Psoas muscle (tissue), 8 donors: ENCODE data around the gene SANBR. TPM values are rescaled to one million over a fixed set of nuclear protein-coding genes. Genes with fewer than 3 reads are reported as not detected.

Source experiments
- ATAC-seq, 4 donors: fragments of 200-7000 bp; cut with Tn5 transposase; one replicate each; pipeline ENCODE4 v1.9.1; 2020; ENCODE audit warnings: moderate library complexity in 3 of 4, mild to moderate bottlenecking in 2 of 4
- DNase-seq, 2 donors: peaks; one replicate each; pipeline ENCODE4 v3.0.0-alpha.2; 2020
- H3K27ac ChIP-seq: fragments of 200-600 bp; one replicate; pipeline ENCODE4 v1.8.0; 2022
- H3K27me3 ChIP-seq, 3 donors: fragments of 200-600 bp in 1 of 3; one replicate each; pipeline versions ENCODE4 v1.6.1 to v1.8.0; 2013 to 2022; ENCODE audit warnings: low read length in 2 of 3, mild to moderate bottlenecking in 2 of 3, moderate library complexity in 1 of 3; ENCODE audit not compliant: insufficient read depth in 3 of 3
- H3K36me3 ChIP-seq, 2 donors: fragments of 200-600 bp in 1 of 2; one replicate each; pipeline versions ENCODE4 v1.6.1 to v1.8.0; 2013 to 2022; ENCODE audit warnings: low read depth in 1 of 2, mild to moderate bottlenecking in 1 of 2, moderate library complexity in 1 of 2; ENCODE audit not compliant: insufficient read depth in 1 of 2
- H3K4me1 ChIP-seq: fragments of 200-600 bp; one replicate; pipeline ENCODE4 v1.8.0; 2022
- H3K4me3 ChIP-seq: fragments of 200-600 bp; one replicate; pipeline ENCODE4 v1.8.0; 2022; ENCODE audit warnings: mild to moderate bottlenecking
- H3K9me3 ChIP-seq: fragments of 200-600 bp; one replicate; pipeline ENCODE4 v1.8.0; 2022
- WGBS, 3 donors: extraction: QIAGEN DNeasy Blood & Tissue Kit; methylation state at CpG; one replicate each; pipeline versions ENCODE4 v1.1.6 to v1.1.7; 2013; 5-methylcytosine and 5-hydroxymethylcytosine counted together
- intact Hi-C, 2 donors: fragments of 100-400 bp; cut with DNase I; formaldehyde crosslinking; loops; one replicate each; pipeline versions ENCODE4 v1.11.0 to v1.14.2; 2022
- polyA plus RNA-seq, 3 donors: library from polyadenylated mRNA; stranded (reverse); fragments of 200-250 nt; gene quantifications; one replicate each; pipeline ENCODE4 v1.2.3, GENCODE V29; 2013
- total RNA-seq, 4 donors: library from RNA; stranded (reverse); fragmentation: NEBNext Ultra II Directional in 2 of 4; extraction: Animal tissue kit (Norgen Biotek cat#: 25700) in 2 of 4; gene quantifications; one replicate each; pipeline versions ENCODE4 v1.2.1 to v1.2.4, GENCODE V29; 2021 to 2023
- TF ChIP-seq, protein P1 (sequence below): fragments of 200-600 bp; IDR thresholded peaks from one replicate; pipeline ENCODE4 v1.8.0; 2022; ENCODE audit warnings: antibody characterized with exemption
- donor health status: healthy with polysubstance abuse.
- donor health status: DM: no; HTN: no; CAD: no; lungs with moderate emphysema.
- donor health status: Bipolar disorder and iron deficiency.
- donor health status: healthy.
- donor health status: DM: yes; HTN: yes; CAD: no.
- donor health status: DM: no; HTN: no; CAD: no.
- donor health status: DM: no; HTN: no; CAD: no.
- donor health status: DM: yes; HTN: yes; CAD: no.

The SANBR gene
- total and polyA plus RNA-seq, 7 donors: 1.6 to 5.0 (median 2.3) TPM

DNA sequence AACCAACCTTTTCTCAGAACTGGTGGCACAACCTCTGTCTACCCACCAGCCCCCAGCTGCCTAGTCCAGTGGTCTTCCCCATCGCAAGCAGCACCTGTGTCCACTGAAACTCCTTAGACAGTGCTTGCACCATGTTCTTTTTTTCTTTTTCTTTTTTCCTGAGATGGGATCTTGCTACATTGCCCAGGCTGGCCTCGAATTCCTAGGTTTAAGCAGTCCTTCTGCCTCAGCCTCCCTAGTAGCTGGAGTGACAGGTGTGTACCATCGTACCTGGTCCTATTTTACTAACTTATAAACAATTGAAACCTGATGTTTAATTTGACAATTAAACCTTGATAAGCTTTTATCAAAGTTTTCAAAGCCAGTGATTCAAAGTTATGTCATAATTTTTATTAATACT lies 30.8 kb downstream of the SANBR start:
- no peaks in the 10 kb centered on the region for H3K27me3 ChIP-seq
- no peaks in the 10 kb centered on the region for H3K9me3 ChIP-seq
- TF ChIP-seq, protein P1, sequence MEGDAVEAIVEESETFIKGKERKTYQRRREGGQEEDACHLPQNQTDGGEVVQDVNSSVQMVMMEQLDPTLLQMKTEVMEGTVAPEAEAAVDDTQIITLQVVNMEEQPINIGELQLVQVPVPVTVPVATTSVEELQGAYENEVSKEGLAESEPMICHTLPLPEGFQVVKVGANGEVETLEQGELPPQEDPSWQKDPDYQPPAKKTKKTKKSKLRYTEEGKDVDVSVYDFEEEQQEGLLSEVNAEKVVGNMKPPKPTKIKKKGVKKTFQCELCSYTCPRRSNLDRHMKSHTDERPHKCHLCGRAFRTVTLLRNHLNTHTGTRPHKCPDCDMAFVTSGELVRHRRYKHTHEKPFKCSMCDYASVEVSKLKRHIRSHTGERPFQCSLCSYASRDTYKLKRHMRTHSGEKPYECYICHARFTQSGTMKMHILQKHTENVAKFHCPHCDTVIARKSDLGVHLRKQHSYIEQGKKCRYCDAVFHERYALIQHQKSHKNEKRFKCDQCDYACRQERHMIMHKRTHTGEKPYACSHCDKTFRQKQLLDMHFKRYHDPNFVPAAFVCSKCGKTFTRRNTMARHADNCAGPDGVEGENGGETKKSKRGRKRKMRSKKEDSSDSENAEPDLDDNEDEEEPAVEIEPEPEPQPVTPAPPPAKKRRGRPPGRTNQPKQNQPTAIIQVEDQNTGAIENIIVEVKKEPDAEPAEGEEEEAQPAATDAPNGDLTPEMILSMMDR: no peak
- DNase-seq (no peak), ATAC-seq (no peak)
- no peak overlapping the region for H3K4me3 ChIP-seq
- intact Hi-C loops: no loop called here
- no peaks in the 10 kb centered on the region for H3K4me1 ChIP-seq
- peaks cover 0 to 10% of the 10 kb centered on the region in 2 donors for H3K36me3 ChIP-seq
- no peak overlapping the region for H3K27ac ChIP-seq
- 96 to 97% (median 97%) methylated on average over 3 of the region's 3 CpGs for WGBS, 3 donors

DNA sequence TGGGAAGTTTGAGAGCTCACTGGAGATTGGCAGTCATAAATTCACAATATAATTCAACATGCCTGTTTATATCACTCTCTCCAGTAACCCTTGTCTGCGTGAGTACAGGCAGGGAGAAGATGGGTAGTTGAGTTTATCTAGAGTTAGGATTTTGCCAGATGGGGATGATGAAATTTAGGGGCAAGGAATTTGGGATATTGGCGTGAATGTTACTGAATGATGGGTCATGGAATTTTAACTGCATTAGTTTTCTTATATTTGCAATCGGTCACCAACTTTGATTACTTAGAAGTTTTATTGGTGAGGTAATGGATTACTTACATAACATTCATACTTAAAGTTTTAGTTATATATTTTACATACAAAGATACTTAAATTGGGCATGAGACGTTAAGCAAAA lies 35.1 kb downstream of the SANBR start:
- ATAC-seq: no peak

DNA sequence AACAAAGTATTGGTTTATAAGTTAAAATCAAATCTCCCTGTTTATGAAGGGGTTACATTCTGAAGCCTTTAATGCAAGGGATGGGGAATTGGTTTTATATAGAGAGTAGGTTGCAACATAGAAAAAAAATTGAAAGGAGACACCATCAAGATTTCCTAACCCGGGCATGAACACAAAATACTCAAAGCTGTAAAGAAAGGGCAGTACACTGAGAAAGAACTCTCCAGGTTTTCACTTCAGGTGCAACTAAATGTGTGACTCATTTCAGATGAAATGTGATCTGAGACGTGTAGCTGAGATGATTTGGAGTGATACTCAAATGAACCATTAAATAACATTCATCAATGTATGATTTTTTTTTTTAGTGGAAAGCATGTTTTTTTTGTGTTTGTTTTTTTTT lies 43.6 kb downstream of the SANBR start:
- H3K9me3 ChIP-seq: no peaks in the 10 kb centered on the region
- H3K27me3 ChIP-seq: no peaks in the 10 kb centered on the region
- peaks cover 3 to 56% of the 10 kb centered on the region in 2 donors for H3K36me3 ChIP-seq
- no peak overlapping the region for H3K27ac ChIP-seq
- H3K4me1 ChIP-seq: no peaks in the 10 kb centered on the region
- TF ChIP-seq, protein P1: no peak
- WGBS, 3 donors: 73 to 87% (median 81%) methylated on average over 2 of the region's 2 CpGs
- H3K4me3 ChIP-seq: no peak overlapping the region
- no peak for ATAC-seq
- DNase-seq: no peak
- intact Hi-C loops: no loop called here

More for the DNA sequence above, 35.1 kb downstream of the SANBR start:
- Histone ChIP-seq H3K9me3 (no peaks in the 10 kb centered on the region), H3K27ac (no peak overlapping the region), H3K4me3 (no peak overlapping the region), H3K27me3 (no peaks in the 10 kb centered on the region), H3K4me1 (no peaks in the 10 kb centered on the region), H3K36me3 (peaks cover 0 to 35% of the 10 kb centered on the region in 2 donors)
- 93 to 97% (median 96%) methylated on average over 4 of the region's 4 CpGs for WGBS, 3 donors
- TF ChIP-seq, protein P1: no peak
- intact Hi-C loops: no loop called here
- no peak for DNase-seq

DNA sequence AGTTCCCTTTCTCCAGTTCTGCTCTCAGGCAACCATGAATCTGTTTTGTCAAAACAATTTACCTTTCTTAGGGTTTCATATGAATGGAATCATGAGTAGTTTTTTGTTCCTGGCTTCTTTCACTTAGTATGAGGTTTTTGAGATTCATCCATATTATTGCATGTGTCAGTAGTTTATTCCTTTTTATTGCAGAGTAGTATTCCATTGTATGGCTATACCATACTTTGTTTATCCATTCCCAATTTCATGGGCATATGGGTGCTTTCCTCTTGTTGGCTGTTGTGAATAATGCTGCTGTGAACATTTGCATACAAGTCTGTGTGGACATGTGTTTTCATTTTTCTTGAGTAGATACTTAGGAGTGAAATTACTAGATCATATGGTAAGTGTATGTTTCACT lies 46.0 kb downstream of the SANBR start:
- Histone ChIP-seq H3K27ac (no peak overlapping the region), H3K9me3 (no peaks in the 10 kb centered on the region), H3K4me3 (no peak overlapping the region), H3K36me3 (peaks cover 3 to 56% of the 10 kb centered on the region in 2 donors), H3K4me1 (no peaks in the 10 kb centered on the region), H3K27me3 (no peaks in the 10 kb centered on the region)
- intact Hi-C loops: no loop called here
- ATAC-seq (no peak), DNase-seq (no peak)
- TF ChIP-seq, protein P1: no peak

DNA sequence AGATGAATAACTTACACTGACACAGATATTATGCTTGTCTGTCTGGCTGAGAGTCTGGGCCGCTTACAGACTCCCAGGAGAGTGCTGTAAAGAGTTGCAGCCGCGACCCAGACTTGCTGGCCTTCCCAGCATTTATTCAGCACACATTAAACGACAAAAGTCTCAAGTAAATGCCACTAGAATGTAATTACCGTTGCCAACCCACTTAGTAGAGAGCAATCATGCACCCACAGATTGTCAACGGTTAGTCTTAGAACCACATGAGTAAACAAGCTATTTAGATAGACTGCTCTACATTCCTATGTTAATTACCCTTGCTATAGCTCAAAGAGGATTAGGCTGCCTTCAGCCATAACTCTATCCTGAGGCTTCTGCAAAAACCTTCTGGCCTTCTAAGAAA lies 48.5 kb downstream of the SANBR start:
- intact Hi-C loops: no loop called here
- no peaks in the 10 kb centered on the region for H3K4me1 ChIP-seq
- DNase-seq: no peak
- H3K36me3 ChIP-seq: peaks cover 7 to 72% of the 10 kb centered on the region in 2 donors
- WGBS, 3 donors: 63 to 73% (median 69%) methylated on average over 6 of the region's 6 CpGs
- no peak overlapping the region for H3K27ac ChIP-seq
- H3K4me3 ChIP-seq: no peak overlapping the region
- TF ChIP-seq, protein P1: no peak
- no peaks in the 10 kb centered on the region for H3K9me3 ChIP-seq
- no peak for ATAC-seq
- no peaks in the 10 kb centered on the region for H3K27me3 ChIP-seq
